ENCODE results near the gene STX4.

Gene STX4

GRCh38 chr16:31080756-31081419 lies 47.5 kb downstream of the STX4 start:
- TF ChIP-seq JUND (IDR thresholded peaks at IDR 0.05; ENCODE audit: low read depth) = no peak
- DNase-seq (ENCODE audit: low read depth in 1 of 2, low spot score in 1 of 2) = no peak
- in situ Hi-C loops (cut with HindIII; ENCODE audit: low pct_unique_long_range_greater_than_20kb, low sequenced_read_pairs) = no loop called here

GRCh38 chr16:31081428-31082351 lies 48.3 kb downstream of the STX4 start:
- no peak for DNase-seq (ENCODE audit: low read depth in 1 of 2, low spot score in 1 of 2)
- no peak for TF ChIP-seq JUND (IDR thresholded peaks at IDR 0.05; ENCODE audit: low read depth)
- in situ Hi-C loops (cut with HindIII; ENCODE audit: low pct_unique_long_range_greater_than_20kb, low sequenced_read_pairs) = no loop called here

GRCh38 chr16:31082368-31083045 lies 49.1 kb downstream of the STX4 start:
- TF ChIP-seq JUND (IDR thresholded peaks at IDR 0.05; ENCODE audit: low read depth) = no peak
- DNase-seq (ENCODE audit: low read depth in 1 of 2, low spot score in 1 of 2) = no peak
- in situ Hi-C loops (cut with HindIII; ENCODE audit: low pct_unique_long_range_greater_than_20kb, low sequenced_read_pairs) = no loop called here

GRCh38 chr16:31083081-31083480 lies 49.7 kb downstream of the STX4 start:
- no peak for TF ChIP-seq JUND (IDR thresholded peaks at IDR 0.05; ENCODE audit: low read depth)
- no peak for DNase-seq (ENCODE audit: low read depth in 1 of 2, low spot score in 1 of 2)
- in situ Hi-C loops (cut with HindIII; ENCODE audit: low pct_unique_long_range_greater_than_20kb, low sequenced_read_pairs) = no loop called here

- TF ChIP-seq JUND (IDR thresholded peaks at IDR 0.05; ENCODE audit: low read depth) = no peak
- in situ Hi-C loops (cut with HindIII; ENCODE audit: low pct_unique_long_range_greater_than_20kb, low sequenced_read_pairs) = no loop called here
- no peak for DNase-seq (ENCODE audit: low read depth in 1 of 2, low spot score in 1 of 2)
Measured at GRCh38 chr16:31083556-31083955, 50.2 kb downstream of the STX4 start.

GRCh38 chr16:31083981-31084380 lies 50.6 kb downstream of the STX4 start:
- no peak for DNase-seq (ENCODE audit: low read depth in 1 of 2, low spot score in 1 of 2)
- in situ Hi-C loops (cut with HindIII; ENCODE audit: low pct_unique_long_range_greater_than_20kb, low sequenced_read_pairs) = no loop called here
- no peak for TF ChIP-seq JUND (IDR thresholded peaks at IDR 0.05; ENCODE audit: low read depth)

- no peak for TF ChIP-seq JUND (IDR thresholded peaks at IDR 0.05; ENCODE audit: low read depth)
- in situ Hi-C loops (cut with HindIII; ENCODE audit: low pct_unique_long_range_greater_than_20kb, low sequenced_read_pairs) = no loop called here
- DNase-seq (ENCODE audit: low read depth in 1 of 2, low spot score in 1 of 2) = no peak
Measured at GRCh38 chr16:31084584-31085302, 51.4 kb downstream of the STX4 start.

- in situ Hi-C loops (cut with HindIII; ENCODE audit: low pct_unique_long_range_greater_than_20kb, low sequenced_read_pairs) = no loop called here
- no peak for TF ChIP-seq JUND (IDR thresholded peaks at IDR 0.05; ENCODE audit: low read depth)
- DNase-seq (ENCODE audit: low read depth in 1 of 2, low spot score in 1 of 2) = no peak
Measured at GRCh38 chr16:31085411-31085810, 52.1 kb downstream of the STX4 start.

- no peak for TF ChIP-seq JUND (IDR thresholded peaks at IDR 0.05; ENCODE audit: low read depth)
- DNase-seq (ENCODE audit: low read depth in 1 of 2, low spot score in 1 of 2) = no peak
- in situ Hi-C loops (cut with HindIII; ENCODE audit: low pct_unique_long_range_greater_than_20kb, low sequenced_read_pairs) = no loop called here
Measured at GRCh38 chr16:31085873-31086628, 52.7 kb downstream of the STX4 start.

GRCh38 chr16:31086629-31086906 lies 53.2 kb downstream of the STX4 start:
- in situ Hi-C loops (cut with HindIII; ENCODE audit: low pct_unique_long_range_greater_than_20kb, low sequenced_read_pairs) = no loop called here
- no peak for TF ChIP-seq JUND (IDR thresholded peaks at IDR 0.05; ENCODE audit: low read depth)
- no peak for DNase-seq (ENCODE audit: low read depth in 1 of 2, low spot score in 1 of 2)

GRCh38 chr16:31087481-31087880 lies 54.1 kb downstream of the STX4 start:
- in situ Hi-C loops (cut with HindIII; ENCODE audit: low pct_unique_long_range_greater_than_20kb, low sequenced_read_pairs) = no loop called here
- DNase-seq (ENCODE audit: low read depth in 1 of 2, low spot score in 1 of 2) = no peak
- no peak for TF ChIP-seq JUND (IDR thresholded peaks at IDR 0.05; ENCODE audit: low read depth)

GRCh38 chr16:31087971-31088370 lies 54.6 kb downstream of the STX4 start:
- in situ Hi-C loops (cut with HindIII; ENCODE audit: low pct_unique_long_range_greater_than_20kb, low sequenced_read_pairs) = no loop called here
- no peak for TF ChIP-seq JUND (IDR thresholded peaks at IDR 0.05; ENCODE audit: low read depth)
- DNase-seq (ENCODE audit: low read depth in 1 of 2, low spot score in 1 of 2) = no peak

Data from T47D (cell line).